ENCODE results near the gene CLPSL1. TPM values are rescaled to one million over a fixed set of nuclear protein-coding genes. Genes with fewer than 3 reads are reported as not detected.

Gene CLPSL1
- total and polyA plus RNA-seq, 2 experiments from 2014 or later: not detected

GRCh38 chr6:35786272-35786671, 5.5 kb downstream of the CLPSL1 start:
- no peak for ATAC-seq
- Mint-ChIP-seq H3K27me3 (ENCODE audit: insufficient read depth, low read depth, poor library complexity) (peaks cover 2% of the 10 kb centered on the region), H3K36me3 (ENCODE audit: low read depth) (no peaks in the 10 kb centered on the region), H3K27ac (no peak overlapping the region), H3K4me3 (no peak overlapping the region), H3K9me3 (no peaks in the 10 kb centered on the region; the same call in 2 of the 3 replicates), H3K4me1 (peaks cover 13% of the 10 kb centered on the region)
- H3F3A ChIP-seq (replicated peaks; ENCODE audit: low read depth): peaks cover 2% of the 10 kb centered on the region; the same call in 1 of the 2 replicates
- no peaks in the 10 kb centered on the region; the same call in 1 of the 2 replicates for H3K9me2 ChIP-seq (ENCODE audit: insufficient read depth)
- no peaks in the 10 kb centered on the region for H4K20me1 ChIP-seq (replicated peaks; ENCODE audit: insufficient read depth)
- H3K27me3 ChIP-seq (ENCODE audit: insufficient read depth): no peaks in the 10 kb centered on the region
- TF ChIP-seq STAT1 (IDR thresholded peaks at IDR 0.05; ENCODE audit: unreplicated experiment): no peak
- no peak for TF ChIP-seq JUNB (IDR thresholded peaks at IDR 0.05; ENCODE audit: unreplicated experiment)
- no peak for TF ChIP-seq EZH2phosphoT487 (IDR thresholded peaks at IDR 0.05; ENCODE audit: unreplicated experiment)
- TF ChIP-seq CTCF (conservative IDR thresholded peaks at IDR 0.05; ENCODE audit: low read depth in 2 of 2): no peak
- no peak for TF ChIP-seq POLR2AphosphoS5 (IDR thresholded peaks at IDR 0.05; ENCODE audit: low read depth)
- TF ChIP-seq ZNF331 (CRISPR knock-in tag; IDR thresholded peaks at IDR 0.05; ENCODE audit: low read depth): no peak
- no peak for TF ChIP-seq ETS1 (IDR thresholded peaks at IDR 0.05)
- no peak for TF ChIP-seq ZNF462 (CRISPR knock-in tag; IDR thresholded peaks at IDR 0.05)
- TF ChIP-seq NANOG (IDR thresholded peaks at IDR 0.05; ENCODE audit: borderline replicate concordance): no peak
- no peak for TF ChIP-seq ZNF114 (CRISPR knock-in tag; IDR thresholded peaks at IDR 0.05)
- no peak for TF ChIP-seq EZH2 (IDR thresholded peaks at IDR 0.05; ENCODE audit: low read depth, unreplicated experiment)
- no peak for TF ChIP-seq CREB1 (CRISPR knock-in tag; IDR thresholded peaks at IDR 0.05; ENCODE audit: low read depth)
- TF ChIP-seq REST (IDR thresholded peaks at IDR 0.05; ENCODE audit: unreplicated experiment): no peak
- H3K27ac ChIP-seq (ENCODE audit: low read depth): no peak overlapping the region
- H3K36me3 ChIP-seq (ENCODE audit: insufficient read depth): no peaks in the 10 kb centered on the region
- no peak for DNase-seq (ENCODE audit: low spot score)
- H3K4me2 ChIP-seq: no peak overlapping the region
- H2AFZ ChIP-seq: no peak overlapping the region
- H3K4me3 ChIP-seq: no peak overlapping the region
- H3K4me1 ChIP-seq (ENCODE audit: insufficient read depth): peaks cover 6% of the 10 kb centered on the region; the same call in 1 of the 2 replicates
- no peaks in the 10 kb centered on the region for H3K79me2 ChIP-seq (replicated peaks; ENCODE audit: insufficient read depth)

Measured in GM23338 (cell line).